NCI-H2227 treated with DMSO at 0.1 percent for 48 hours (cell line): ENCODE data around the gene NFKBIE.
A peak's percentile ranks its signal among the peaks of the same experiment; 100 is the strongest.

Experiments used
- DNase-seq: peaks from one replicate; lab custom pipeline; 2025; lab: John Stamatoyannopoulos, UW

The NFKBIE gene

DNA sequence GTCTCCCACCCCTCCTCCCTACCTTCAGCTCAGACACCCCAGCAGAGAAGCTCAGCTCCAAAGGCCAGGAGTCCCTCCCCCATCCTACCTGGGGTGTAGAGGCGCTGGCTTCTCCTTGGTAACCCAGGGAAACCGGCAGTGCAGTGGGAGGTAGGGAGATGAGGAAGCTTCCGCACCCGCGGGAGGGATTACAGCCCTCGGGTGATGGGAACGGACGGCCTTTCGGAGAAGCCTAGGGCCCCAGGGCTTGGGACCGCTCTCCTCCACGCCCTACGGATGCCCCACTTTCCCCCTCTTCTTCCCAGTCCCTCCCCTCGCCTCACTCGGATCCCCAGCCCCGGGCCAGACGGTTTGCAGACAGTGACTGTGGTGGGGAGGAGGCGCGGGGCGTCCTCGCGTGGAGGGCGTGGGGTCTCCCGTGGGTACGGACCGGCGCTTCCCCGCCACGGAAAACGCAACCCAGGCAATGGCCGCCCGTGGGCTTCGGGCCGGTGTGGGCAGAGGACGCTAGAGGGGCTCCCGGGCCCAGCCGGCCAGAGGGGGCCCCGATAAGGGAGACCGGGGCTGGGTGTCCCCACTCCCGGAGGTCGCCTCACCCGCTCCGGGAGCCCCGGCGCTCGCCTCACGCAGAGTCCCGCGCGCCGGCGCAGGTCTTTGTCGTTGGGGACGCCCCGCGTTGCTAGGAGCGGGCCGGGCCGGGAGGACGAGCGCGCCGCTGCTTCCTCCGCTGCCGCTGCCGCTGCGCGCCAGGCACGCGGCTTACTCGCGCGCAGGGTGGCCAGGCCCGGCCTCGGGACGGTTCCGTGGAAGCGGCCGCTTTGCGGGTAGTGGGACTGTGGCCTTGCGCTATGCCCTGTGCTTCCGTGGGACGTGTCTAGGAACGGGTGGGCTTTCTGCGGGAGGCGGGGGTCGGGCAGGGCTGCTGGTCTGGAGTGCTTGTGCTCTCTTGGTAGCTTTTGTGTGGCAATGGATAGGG, 32.0 kb upstream of the NFKBIE start:
- peak; percentile 36 for DNase-seq

- DNase-seq, result no peak
Measured at GRCh38 chr6:44294832-44295791, 29.8 kb upstream of the NFKBIE start.

DNA sequence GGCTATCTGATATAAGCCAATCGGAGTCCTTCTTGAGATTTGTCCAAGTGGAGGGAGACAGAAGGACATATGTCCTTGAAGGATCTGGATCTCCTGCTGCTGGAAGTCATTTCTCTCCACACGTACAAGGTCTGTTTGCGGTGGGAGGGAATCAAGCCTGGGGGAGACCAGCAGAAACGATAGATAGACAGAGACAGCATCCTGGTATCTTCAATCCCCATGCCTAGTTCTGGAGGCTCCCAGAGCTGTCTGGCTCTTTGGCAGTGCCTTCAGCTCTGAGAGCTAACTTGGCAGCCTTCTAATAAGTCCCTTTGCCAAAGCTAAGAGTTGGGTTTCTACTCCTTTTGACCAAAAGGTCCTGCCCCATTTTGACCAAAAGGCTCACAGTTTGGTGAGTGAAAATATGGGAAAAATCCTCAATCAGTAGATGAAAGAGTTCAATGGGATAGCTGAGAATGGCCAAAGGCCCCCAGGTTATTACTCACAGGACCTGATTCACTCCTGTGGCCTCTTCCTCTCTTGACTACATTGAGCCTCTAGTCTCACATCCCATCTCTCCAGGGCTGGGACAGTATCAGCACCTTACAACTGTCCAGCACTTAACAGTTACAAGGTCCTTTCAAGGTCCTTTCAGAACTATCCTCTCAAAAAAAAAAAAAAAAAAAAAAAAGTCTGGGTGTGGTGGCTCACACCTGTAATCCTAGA, 27.5 kb upstream of the NFKBIE start:
- DNase-seq, result no peak

- no peak for DNase-seq
Measured at GRCh38 chr6:44291841-44292240, 26.5 kb upstream of the NFKBIE start.

DNA sequence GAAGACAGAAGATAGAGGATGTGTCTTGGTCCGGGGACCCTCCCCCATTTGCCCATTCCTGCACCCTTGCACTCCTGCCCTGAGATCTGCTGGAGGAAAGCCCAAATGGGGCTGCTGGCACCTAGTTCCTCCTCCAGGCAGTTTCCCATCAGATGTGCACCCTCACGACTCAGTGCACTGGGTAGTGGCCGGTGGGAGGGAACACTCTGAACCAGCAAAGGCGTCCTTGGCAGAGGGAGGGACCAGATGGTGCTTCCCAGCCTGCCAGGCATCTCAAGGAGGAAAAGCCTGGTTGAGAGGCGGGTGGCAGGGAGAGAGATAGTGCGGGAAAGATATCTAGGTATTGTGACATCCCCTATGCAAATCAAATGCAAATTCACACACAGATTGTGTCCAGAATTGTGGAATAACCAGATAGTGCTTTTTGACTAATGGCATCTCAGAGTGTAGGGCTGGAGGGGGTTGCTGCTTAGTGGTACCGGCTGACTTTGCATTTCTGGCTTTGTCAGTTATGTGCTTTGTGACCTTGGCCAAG, 24.4 kb upstream of the NFKBIE start:
- no peak for DNase-seq

DNA sequence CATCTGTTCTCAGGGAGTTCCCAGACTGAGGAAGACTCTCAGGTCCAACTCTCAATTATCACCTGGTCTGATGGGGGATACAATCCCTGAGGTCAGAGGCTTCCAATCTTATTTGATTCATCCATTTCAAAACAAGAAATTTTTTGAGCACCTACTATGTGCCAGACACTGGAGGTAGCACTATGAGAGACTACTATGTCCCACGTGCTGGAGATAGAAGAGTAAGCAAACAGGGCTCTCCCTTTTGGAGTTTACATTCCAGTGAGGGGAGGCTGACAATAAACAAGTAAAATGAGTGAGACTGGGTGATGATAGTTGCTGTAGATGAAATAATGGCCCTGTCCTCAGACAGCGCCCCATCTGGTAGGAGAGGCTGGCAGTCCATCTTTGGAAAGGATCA, 21.4 kb upstream of the NFKBIE start:
- DNase-seq, result no peak

GRCh38 chr6:44286285-44286565, 20.9 kb upstream of the NFKBIE start:
- no peak for DNase-seq

- no peak for DNase-seq
Measured at GRCh38 chr6:44285552-44286284, 20.4 kb upstream of the NFKBIE start.

DNA sequence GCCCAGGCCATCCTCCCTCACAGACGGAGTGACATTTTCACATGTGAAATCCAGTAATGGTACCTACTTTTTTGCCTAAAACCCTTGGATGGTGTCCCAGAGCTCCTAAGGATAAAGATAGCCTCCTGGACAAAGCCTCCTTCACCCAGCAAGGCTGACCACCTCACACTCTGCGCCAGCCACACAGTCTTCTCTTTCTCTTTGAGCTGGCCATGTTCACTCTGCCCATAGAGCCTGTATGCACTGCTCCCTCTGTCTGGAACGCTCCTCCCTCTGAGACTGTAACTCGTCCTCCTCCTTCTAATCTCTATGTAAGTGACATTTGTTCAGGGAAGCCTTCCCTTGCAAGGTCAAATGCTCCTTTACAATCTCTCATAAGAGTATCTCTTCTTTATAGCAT, 19.5 kb upstream of the NFKBIE start:
- no peak for DNase-seq

GRCh38 chr6:44284121-44284520, 18.8 kb upstream of the NFKBIE start:
- DNase-seq, result no peak

DNA sequence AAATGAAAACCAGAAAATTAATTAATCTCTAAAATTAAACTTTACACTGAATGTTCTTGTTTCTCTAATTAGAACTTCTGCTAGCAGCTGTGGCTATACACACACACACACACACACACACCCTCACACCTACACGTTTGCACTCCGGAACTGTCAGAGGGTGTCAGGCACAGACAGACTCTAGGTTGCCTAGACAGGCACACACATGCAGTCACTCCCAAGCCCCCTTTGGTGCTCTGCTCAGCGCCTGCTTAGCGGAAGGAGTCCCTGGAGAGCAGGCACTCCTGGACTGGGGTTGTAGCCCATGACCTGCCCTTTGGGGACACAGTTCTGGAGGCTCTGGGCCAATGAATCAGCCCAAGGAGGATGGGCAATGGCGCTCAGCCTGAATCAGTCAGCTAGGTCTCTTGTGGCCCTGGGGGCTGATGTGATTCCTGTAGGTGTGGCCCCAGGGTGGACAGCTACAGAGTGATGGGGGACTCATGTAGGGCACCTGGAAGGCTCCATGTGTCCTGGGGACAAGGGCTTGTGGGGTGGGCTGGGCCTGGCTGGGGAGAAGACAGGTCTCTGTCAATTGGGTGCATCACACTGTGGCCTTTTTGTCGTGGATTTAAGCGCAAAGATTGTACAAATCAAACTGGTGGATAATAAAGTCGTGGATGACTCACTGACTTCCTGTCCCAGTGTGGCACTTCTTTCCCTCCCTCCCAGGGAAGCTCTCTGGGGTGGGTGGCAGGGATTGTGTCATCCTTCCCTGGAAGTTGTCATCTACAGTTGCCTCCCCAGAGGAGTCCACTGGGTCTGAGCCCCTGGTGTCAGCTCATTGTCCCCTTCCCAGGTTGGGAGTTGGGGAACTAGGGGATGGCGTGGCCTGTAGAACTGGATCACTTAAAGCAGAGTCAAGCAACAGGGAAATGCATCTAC, 13.7 kb upstream of the NFKBIE start:
- DNase-seq, result no peak

GRCh38 chr6:44278315-44278714, 13.0 kb upstream of the NFKBIE start:
- DNase-seq, result no peak

GRCh38 chr6:44277763-44278162, 12.4 kb upstream of the NFKBIE start:
- DNase-seq, result no peak

DNA sequence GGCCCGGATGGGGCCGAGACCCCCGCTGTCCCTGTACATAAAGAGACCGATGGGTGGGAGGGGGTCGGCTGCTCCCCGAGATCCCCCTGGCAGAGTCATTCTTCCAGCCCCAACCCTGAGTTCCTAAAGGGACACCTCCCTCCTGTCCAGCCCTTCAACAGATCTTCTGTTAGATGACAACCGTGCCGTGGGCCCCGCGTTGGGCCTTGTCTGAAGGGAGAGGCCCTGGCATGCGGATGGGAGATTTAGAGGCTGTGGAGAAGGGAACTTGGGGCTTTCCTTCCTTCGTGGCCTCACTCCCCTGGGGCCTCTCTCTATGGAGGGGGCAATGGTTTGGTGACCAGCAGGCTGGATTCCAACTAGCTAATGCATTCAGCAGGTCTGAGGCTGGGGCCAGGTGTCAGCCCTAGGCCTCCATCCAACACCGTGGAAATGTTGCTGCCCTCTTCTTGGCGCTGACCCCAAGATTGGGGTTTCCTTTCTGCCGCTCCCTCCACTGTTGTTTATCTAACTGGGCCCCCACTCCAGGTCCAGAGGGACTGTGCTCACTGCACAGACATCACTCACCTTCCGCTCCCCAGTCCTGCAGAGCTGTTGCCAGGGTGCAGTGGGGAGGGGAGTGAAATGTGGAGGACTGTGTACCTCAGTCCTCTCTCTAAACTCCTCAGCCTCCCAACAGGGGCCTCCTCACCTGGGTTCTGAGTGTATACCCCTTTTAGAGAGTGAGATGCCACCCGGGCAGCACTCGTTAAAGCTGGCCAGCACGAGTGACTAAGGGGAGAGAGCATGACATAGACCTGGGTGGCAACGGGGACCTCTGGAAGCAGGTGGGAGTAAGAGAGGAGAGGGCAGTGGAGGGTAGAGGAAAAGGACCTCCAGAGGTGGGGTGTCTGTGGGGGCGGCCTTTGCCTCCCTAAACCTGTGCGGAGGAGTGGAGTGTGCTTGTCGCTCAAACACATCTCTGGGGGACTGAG, 11.6 kb upstream of the NFKBIE start:
- DNase-seq, result no peak

GRCh38 chr6:44275749-44276648, 10.6 kb upstream of the NFKBIE start:
- DNase-seq, result no peak

- DNase-seq, result no peak
Measured at GRCh38 chr6:44275271-44275748, 10.0 kb upstream of the NFKBIE start.

GRCh38 chr6:44273617-44274016, 8.3 kb upstream of the NFKBIE start:
- DNase-seq, result no peak
